Stomach (tissue), 9 donors: ENCODE data around the gene MFAP5. TPM values are rescaled to one million over a fixed set of nuclear protein-coding genes. Genes with fewer than 3 reads are reported as not detected.
"Not testable (repeated sequence)": the region's sequence is repeated elsewhere in the genome, so short reads cannot be mapped to it uniquely, and the experiment has no call there.

ENCODE experiments used
- DNase-seq, 2 donors: peaks; one replicate each; pipeline versions ENCODE4 v3.0.0 to v3.0.0-alpha.2; 2013 to 2019
- H3K27ac ChIP-seq, 5 donors: fragments of 200-600 bp in 4 of 5; sonication (generic) in 4 of 5; one replicate each; pipeline ENCODE4 v1.5.1; 2013 to 2019; ENCODE audit warnings: mild to moderate bottlenecking in 1 of 5, moderate library complexity in 1 of 5
- H3K27me3 ChIP-seq, 3 donors: fragments of 200-600 bp; sonication (generic); one replicate each; pipeline ENCODE4 v1.5.1; 2017 to 2019; ENCODE audit warnings: mixed run types in 1 of 3
- H3K36me3 ChIP-seq, 4 donors: fragments of 200-600 bp; sonication (generic); 1 replicate in 3 of 4; 2 replicates in 1 of 4; pipeline ENCODE4 v1.5.1; 2016 to 2019
- H3K4me1 ChIP-seq, 4 donors: fragments of 200-600 bp; sonication (generic); one replicate each; pipeline ENCODE4 v1.5.1; 2016 to 2019
- H3K4me3 ChIP-seq, 4 donors: fragments of 200-600 bp; sonication (generic) in 3 of 4; one replicate each; pipeline ENCODE4 v1.5.1; 2016 to 2019; ENCODE audit warnings: mild to moderate bottlenecking in 1 of 4
- H3K9me3 ChIP-seq, 4 donors: fragments of 200-600 bp; sonication (generic); one replicate each; pipeline ENCODE4 v1.5.1; 2016 to 2019
- EP300 ChIP-seq: sonication (generic); formaldehyde crosslinking; IDR thresholded peaks from one replicate; pipeline ENCODE4 v1.6.1; 2017; ENCODE audit warnings: antibody characterized with exemption
- POLR2A ChIP-seq, 4 donors: fragments of 450-650 bp; IDR thresholded peaks; one replicate each; pipeline ENCODE4 v1.6.1; 2016; ENCODE audit warnings: antibody characterized with exemption in 4 of 4, control low read depth in 2 of 4, mild to moderate bottlenecking in 1 of 4, moderate library complexity in 1 of 4
- POLR2AphosphoS5 ChIP-seq, 3 donors: sonication (generic); formaldehyde crosslinking; IDR thresholded peaks; one replicate each; pipeline ENCODE4 v1.6.1; 2016; ENCODE audit warnings: antibody characterized with exemption in 3 of 3
- WGBS, 5 donors: extraction: QIAGEN DNeasy Blood & Tissue Kit in 3 of 5; methylation state at CpG; one replicate each; pipeline versions ENCODE4 v1.1.5 to v1.1.7; 2013 to 2018; 5-methylcytosine and 5-hydroxymethylcytosine counted together
- intact Hi-C: fragments of 100-400 bp; cut with DNase I; formaldehyde crosslinking; loops from one replicate; pipeline ENCODE4 v1.15.1; 2023; ENCODE audit warnings: low total_unique reads
- polyA plus RNA-seq, 3 donors: library from polyadenylated mRNA; stranded (reverse); fragments of 200-250 nt; gene quantifications; one replicate each; pipeline ENCODE4 v1.2.3, GENCODE V29; 2013
- total RNA-seq, 5 donors: library from RNA; depleted of rRNA; stranded (reverse); fragments of >200 nt; gene quantifications; one replicate each; pipeline versions ENCODE4 v1.1.0 to v1.2.3, GENCODE V29; 2014 to 2016
- TF ChIP-seq, protein P1 (sequence below), 7 experiments: fragments of 450-650 bp in 4 of 7; fragments of 200-600 bp in 3 of 7; sonication (generic) in 3 of 7; IDR thresholded peaks; one replicate each; pipeline ENCODE4 v1.5.1; 2016 to 2019; ENCODE audit warnings: antibody characterized with exemption in 7 of 7, control low read depth in 2 of 7, mild to moderate bottlenecking in 1 of 7
- donor health status: healthy with polysubstance abuse.
- donor health status: Bipolar disorder and iron deficiency.
- donor health status: healthy.

The MFAP5 gene
- total and polyA plus RNA-seq, 8 donors: 10.6 to 282 (median 27.3) TPM

DNA sequence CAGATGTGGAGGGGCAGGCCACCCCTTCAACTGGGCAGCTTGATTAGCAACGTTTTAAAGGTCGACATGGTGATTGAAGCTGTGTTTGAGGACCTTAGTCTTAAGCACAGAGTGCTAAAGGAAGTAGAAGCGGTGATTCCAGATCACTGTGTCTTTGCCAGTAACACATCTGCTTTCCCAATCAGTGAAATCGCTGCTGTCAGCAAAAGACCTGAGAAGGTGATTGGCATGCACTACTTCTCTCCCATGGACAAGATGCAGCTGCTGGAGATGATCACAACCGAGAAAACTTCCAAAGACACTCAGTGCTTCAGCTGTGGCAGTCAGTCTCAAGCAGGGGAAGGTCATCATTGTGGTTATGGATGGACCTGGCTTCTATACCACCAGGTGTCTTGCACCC is 26.0 kb downstream of the MFAP5 start:
- H3K4me1 ChIP-seq: no peaks in the 10 kb centered on the region
- H3K27me3 ChIP-seq: peaks cover 0 to 5% (median 0%) of the 10 kb centered on the region in 3 donors
- no peaks in the 10 kb centered on the region for H3K36me3 ChIP-seq
- no peak overlapping the region for H3K27ac ChIP-seq
- H3K9me3 ChIP-seq: no peaks in the 10 kb centered on the region
- no peak overlapping the region for H3K4me3 ChIP-seq
- WGBS, 5 donors: 55 to 71% (median 60%) methylated on average over 5 of the region's 5 CpGs
- intact Hi-C loops: no loop called here
- DNase-seq: no peak
- TF ChIP-seq POLR2AphosphoS5 (IDR thresholded peaks at IDR 0.05) (no peak), POLR2A (IDR thresholded peaks at IDR 0.05) (no peak), EP300 (no peak)
- TF ChIP-seq, protein P1, sequence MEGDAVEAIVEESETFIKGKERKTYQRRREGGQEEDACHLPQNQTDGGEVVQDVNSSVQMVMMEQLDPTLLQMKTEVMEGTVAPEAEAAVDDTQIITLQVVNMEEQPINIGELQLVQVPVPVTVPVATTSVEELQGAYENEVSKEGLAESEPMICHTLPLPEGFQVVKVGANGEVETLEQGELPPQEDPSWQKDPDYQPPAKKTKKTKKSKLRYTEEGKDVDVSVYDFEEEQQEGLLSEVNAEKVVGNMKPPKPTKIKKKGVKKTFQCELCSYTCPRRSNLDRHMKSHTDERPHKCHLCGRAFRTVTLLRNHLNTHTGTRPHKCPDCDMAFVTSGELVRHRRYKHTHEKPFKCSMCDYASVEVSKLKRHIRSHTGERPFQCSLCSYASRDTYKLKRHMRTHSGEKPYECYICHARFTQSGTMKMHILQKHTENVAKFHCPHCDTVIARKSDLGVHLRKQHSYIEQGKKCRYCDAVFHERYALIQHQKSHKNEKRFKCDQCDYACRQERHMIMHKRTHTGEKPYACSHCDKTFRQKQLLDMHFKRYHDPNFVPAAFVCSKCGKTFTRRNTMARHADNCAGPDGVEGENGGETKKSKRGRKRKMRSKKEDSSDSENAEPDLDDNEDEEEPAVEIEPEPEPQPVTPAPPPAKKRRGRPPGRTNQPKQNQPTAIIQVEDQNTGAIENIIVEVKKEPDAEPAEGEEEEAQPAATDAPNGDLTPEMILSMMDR (IDR thresholded peaks at IDR 0.05): no peak

DNA sequence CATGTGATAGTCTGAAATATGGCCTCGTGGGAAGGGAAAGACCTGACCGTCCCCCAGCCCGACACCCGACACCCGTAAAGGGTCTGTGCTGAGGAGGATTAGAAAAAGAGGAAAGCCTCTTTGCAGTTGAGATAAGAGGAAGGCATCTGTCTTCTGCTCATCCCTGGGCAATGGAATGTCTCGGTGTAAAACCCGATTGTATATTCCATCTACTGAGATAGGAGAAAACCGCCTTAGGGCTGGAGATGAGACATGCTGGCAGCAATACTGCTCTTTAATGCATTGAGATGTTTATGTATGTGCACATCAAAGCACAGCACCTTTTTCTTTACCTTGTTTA is 26.6 kb downstream of the MFAP5 start:
- H3K4me3 ChIP-seq, H3K4me1 ChIP-seq, H3K36me3 ChIP-seq, intact Hi-C loops, H3K9me3 ChIP-seq, DNase-seq, H3K27ac ChIP-seq, H3K27me3 ChIP-seq: not testable (repeated sequence)
- WGBS, 5 donors: 36 to 55% (median 42%) methylated on average over 6 to 8 of the region's 8 CpGs

GRCh38 chr12:8635342-8636006 is 27.2 kb downstream of the MFAP5 start:
- intact Hi-C loops, H3K9me3 ChIP-seq, H3K4me1 ChIP-seq, H3K27me3 ChIP-seq, H3K36me3 ChIP-seq, H3K4me3 ChIP-seq, DNase-seq, H3K27ac ChIP-seq: not testable (repeated sequence)
- 52 to 65% (median 58%) methylated on average over 7 to 9 of the region's 9 CpGs for WGBS, 5 donors

- intact Hi-C loops: no loop called here
- Histone ChIP-seq H3K27me3 (peaks cover 0 to under 1% (median 0%) of the 10 kb centered on the region in 3 donors), H3K27ac (no peak overlapping the region), H3K9me3 (no peaks in the 10 kb centered on the region), H3K4me3 (no peak overlapping the region), H3K4me1 (no peaks in the 10 kb centered on the region), H3K36me3 (no peaks in the 10 kb centered on the region)
- TF ChIP-seq EP300: no peak
- no peak for TF ChIP-seq POLR2A (IDR thresholded peaks at IDR 0.05)
- TF ChIP-seq, protein P1 (IDR thresholded peaks at IDR 0.05): no peak
- no peak for TF ChIP-seq POLR2AphosphoS5 (IDR thresholded peaks at IDR 0.05)
- DNase-seq: no peak
- 87 to 95% (median 94%) methylated on average over 4 of the region's 4 CpGs for WGBS, 5 donors
These were observed 32.5 kb downstream of the MFAP5 start for GRCh38 chr12:8630131-8630530.

DNA sequence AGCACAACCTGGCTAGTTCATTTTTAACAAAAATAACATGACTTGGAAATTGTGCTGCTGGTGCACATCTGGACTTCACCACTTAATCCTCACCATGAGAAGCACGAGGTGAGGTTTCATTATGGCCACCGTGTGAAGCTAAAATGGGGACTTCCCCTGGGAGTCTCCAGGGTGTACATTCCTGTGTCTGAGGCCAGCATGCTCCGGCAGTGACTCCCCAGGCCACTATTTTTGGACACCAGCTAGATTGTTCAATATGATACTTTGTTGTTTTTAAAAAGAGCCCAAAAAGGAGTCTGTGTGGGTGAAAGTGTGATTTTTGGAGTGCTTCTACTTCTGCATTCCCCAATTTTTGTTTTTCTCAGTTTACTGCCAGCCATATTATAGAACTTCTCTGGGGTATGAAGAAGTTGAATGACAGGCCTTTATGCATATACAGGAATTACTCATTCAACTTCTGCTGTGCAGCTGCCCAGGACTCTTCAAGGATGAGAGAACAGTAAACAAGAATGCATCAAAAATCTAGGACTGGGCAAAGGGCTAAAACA is 33.1 kb downstream of the MFAP5 start:
- H3K4me1 ChIP-seq: no peaks in the 10 kb centered on the region
- H3K9me3 ChIP-seq: no peaks in the 10 kb centered on the region
- 29 to 47% (median 39%) methylated on average over 3 of the region's 3 CpGs for WGBS, 5 donors
- H3K36me3 ChIP-seq: no peaks in the 10 kb centered on the region
- intact Hi-C loops: no loop called here
- H3K4me3 ChIP-seq: no peak overlapping the region
- H3K27me3 ChIP-seq: no peaks in the 10 kb centered on the region
- no peak for DNase-seq
- H3K27ac ChIP-seq: no peak overlapping the region
- TF ChIP-seq POLR2AphosphoS5 (IDR thresholded peaks at IDR 0.05) (no peak), POLR2A (IDR thresholded peaks at IDR 0.05) (no peak), EP300 (no peak)
- TF ChIP-seq, protein P1 (IDR thresholded peaks at IDR 0.05): no peak
